ENCODE data around the gene PDE11A. TPM values are rescaled to one million over a fixed set of nuclear protein-coding genes. Genes with fewer than 3 reads are reported as not detected.
"Not testable (repeated sequence)": the region's sequence is repeated elsewhere in the genome, so short reads cannot be mapped to it uniquely, and the experiment has no call there.

PDE11A gene
- total RNA-seq, 1 donor from 2014 or later, result 0.27 TPM

- Mint-ChIP-seq H3K4me1 (ENCODE audit: low read depth, unreplicated experiment) (no peaks in the 10 kb centered on the region), H3K9me3 (ENCODE audit: unreplicated experiment) (no peaks in the 10 kb centered on the region), H3K36me3 (ENCODE audit: unreplicated experiment) (no peaks in the 10 kb centered on the region), H3K27ac (ENCODE audit: unreplicated experiment) (no peak overlapping the region), H3K4me3 (ENCODE audit: unreplicated experiment) (no peak overlapping the region), H3K27me3 (ENCODE audit: unreplicated experiment) (no peaks in the 10 kb centered on the region)
- no peak for TF ChIP-seq CTCF (IDR thresholded peaks at IDR 0.05; ENCODE audit: partially characterized antibody, unreplicated experiment)
- DNase-seq, result no peak
These were observed 15.3 kb downstream of the PDE11A start for GRCh38 chr2:178057179-178057680.

- Mint-ChIP-seq H3K4me1 (ENCODE audit: low read depth, unreplicated experiment) (no peaks in the 10 kb centered on the region), H3K27ac (ENCODE audit: unreplicated experiment) (no peak overlapping the region), H3K27me3 (ENCODE audit: unreplicated experiment) (no peaks in the 10 kb centered on the region), H3K36me3 (ENCODE audit: unreplicated experiment) (no peaks in the 10 kb centered on the region), H3K9me3 (ENCODE audit: unreplicated experiment) (no peaks in the 10 kb centered on the region), H3K4me3 (ENCODE audit: unreplicated experiment) (no peak overlapping the region)
- no peak for DNase-seq
- no peak for TF ChIP-seq CTCF (IDR thresholded peaks at IDR 0.05; ENCODE audit: partially characterized antibody, unreplicated experiment)
These were observed 16.2 kb downstream of the PDE11A start for GRCh38 chr2:178056345-178056744.

GRCh38 chr2:178051257-178051656, 21.3 kb downstream of the PDE11A start:
- H3K27ac Mint-ChIP-seq (ENCODE audit: unreplicated experiment); H3K4me1 Mint-ChIP-seq (ENCODE audit: low read depth, unreplicated experiment); H3K9me3 Mint-ChIP-seq (ENCODE audit: unreplicated experiment): not testable (repeated sequence)

GRCh38 chr2:178047391-178047790, 25.2 kb downstream of the PDE11A start:
- Mint-ChIP-seq H3K4me3 (ENCODE audit: unreplicated experiment) (no peak overlapping the region), H3K36me3 (ENCODE audit: unreplicated experiment) (no peaks in the 10 kb centered on the region), H3K4me1 (ENCODE audit: low read depth, unreplicated experiment) (peaks cover 6% of the 10 kb centered on the region), H3K9me3 (ENCODE audit: unreplicated experiment) (no peaks in the 10 kb centered on the region), H3K27ac (ENCODE audit: unreplicated experiment) (no peak overlapping the region), H3K27me3 (ENCODE audit: unreplicated experiment) (no peaks in the 10 kb centered on the region)
- no peak for DNase-seq
- TF ChIP-seq CTCF (IDR thresholded peaks at IDR 0.05; ENCODE audit: partially characterized antibody, unreplicated experiment), result no peak

More at GRCh38 chr2:178051257-178051656, 21.3 kb downstream of the PDE11A start:
- H3K36me3 Mint-ChIP-seq (ENCODE audit: unreplicated experiment); H3K27me3 Mint-ChIP-seq (ENCODE audit: unreplicated experiment); H3K4me3 Mint-ChIP-seq (ENCODE audit: unreplicated experiment); DNase-seq: not testable (repeated sequence)

GRCh38 chr2:178044836-178045235, 27.7 kb downstream of the PDE11A start:
- H3K27me3 Mint-ChIP-seq (ENCODE audit: unreplicated experiment), result no peaks in the 10 kb centered on the region
- H3K36me3 Mint-ChIP-seq (ENCODE audit: unreplicated experiment), result no peaks in the 10 kb centered on the region
- no peaks in the 10 kb centered on the region for H3K9me3 Mint-ChIP-seq (ENCODE audit: unreplicated experiment)
- no peak for TF ChIP-seq CTCF (IDR thresholded peaks at IDR 0.05; ENCODE audit: partially characterized antibody, unreplicated experiment)
- no peak overlapping the region for H3K4me3 Mint-ChIP-seq (ENCODE audit: unreplicated experiment)
- H3K4me1 Mint-ChIP-seq (ENCODE audit: low read depth, unreplicated experiment), result peaks cover 6% of the 10 kb centered on the region
- no peak overlapping the region for H3K27ac Mint-ChIP-seq (ENCODE audit: unreplicated experiment)
- DNase-seq, result no peak
